Rectal smooth muscle tissue (tissue), 1 donor: ENCODE measurements around the gene LRRC25.

Experiments used
- H3K27ac ChIP-seq: one replicate; pipeline ENCODE4 v1.7.0; 2013; ENCODE audit warnings: low read depth, low read length, inconsistent platforms
- H3K27me3 ChIP-seq: one replicate; pipeline ENCODE4 v1.7.0; 2013; ENCODE audit warnings: low read length; ENCODE audit not compliant: control insufficient read depth, insufficient read depth
- H3K36me3 ChIP-seq: one replicate; pipeline ENCODE4 v1.7.0; 2013; ENCODE audit warnings: low read length; ENCODE audit not compliant: control insufficient read depth, insufficient read depth
- H3K4me1 ChIP-seq: one replicate; pipeline ENCODE4 v1.7.0; 2013; ENCODE audit warnings: low read length; ENCODE audit not compliant: control insufficient read depth, insufficient read depth
- H3K4me3 ChIP-seq: one replicate; pipeline ENCODE4 v1.7.0; 2013; ENCODE audit warnings: low read length
- H3K9ac ChIP-seq: one replicate; pipeline ENCODE4 v1.7.0; 2013; ENCODE audit warnings: low read length

Gene LRRC25

GRCh38 chr19:18399008-18399407 is 1.6 kb upstream of the LRRC25 start:
- H3K9ac ChIP-seq = no peak overlapping the region
- no peaks in the 10 kb centered on the region for H3K4me1 ChIP-seq
- H3K36me3 ChIP-seq = no peaks in the 10 kb centered on the region
- H3K4me3 ChIP-seq = no peak overlapping the region
- peaks cover 8% of the 10 kb centered on the region for H3K27me3 ChIP-seq
- no peak overlapping the region for H3K27ac ChIP-seq

DNA sequence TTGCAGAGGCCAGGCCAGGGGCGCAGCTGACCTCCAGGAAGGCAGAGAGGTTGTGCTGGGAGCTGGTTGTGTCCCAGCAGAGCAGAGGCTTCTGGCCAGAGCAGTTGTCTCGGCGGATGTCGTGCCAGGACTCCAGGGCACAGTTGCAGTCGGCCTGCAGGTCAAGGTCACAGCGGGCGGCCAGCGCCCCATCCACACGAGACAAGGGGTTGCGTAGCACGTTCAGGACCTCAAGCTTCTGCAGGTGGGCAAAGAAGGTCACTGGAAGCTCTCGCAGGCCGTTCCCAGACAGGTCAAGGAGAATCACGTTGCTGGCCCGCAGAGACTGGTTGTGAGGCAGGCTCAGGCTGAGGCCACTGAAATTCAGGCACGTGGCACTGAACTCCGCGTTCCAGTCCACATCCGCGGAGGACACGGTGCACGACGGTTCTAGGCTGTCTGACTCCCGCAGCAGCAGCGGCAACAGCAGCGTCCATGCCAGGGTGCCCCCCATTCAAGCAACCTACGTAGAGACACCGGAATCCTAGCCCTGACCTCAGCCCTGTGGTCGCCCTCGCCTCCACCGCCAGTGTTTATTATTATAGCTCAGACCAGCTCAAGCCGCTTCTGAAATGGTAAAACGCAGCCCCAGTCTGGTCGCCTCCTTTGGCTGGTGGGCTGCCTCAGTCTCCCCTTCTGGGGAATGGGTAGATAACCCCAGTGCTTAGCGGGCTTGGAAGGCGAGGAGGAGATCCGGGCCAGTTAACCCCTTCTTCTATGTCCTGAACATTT is 766 bp downstream of the LRRC25 start:
- Histone ChIP-seq H3K4me1 (no peaks in the 10 kb centered on the region), H3K36me3 (no peaks in the 10 kb centered on the region), H3K27me3 (peaks cover 8% of the 10 kb centered on the region), H3K27ac (no peak overlapping the region), H3K9ac (no peak overlapping the region), H3K4me3 (peak overlapping the region; percentile 23)

- no peaks in the 10 kb centered on the region for H3K36me3 ChIP-seq
- no peak overlapping the region for H3K9ac ChIP-seq
- H3K27ac ChIP-seq = no peak overlapping the region
- H3K4me1 ChIP-seq = no peaks in the 10 kb centered on the region
- H3K4me3 ChIP-seq = no peak overlapping the region
- peaks cover 8% of the 10 kb centered on the region for H3K27me3 ChIP-seq
Measured at GRCh38 chr19:18393836-18394235, 3.6 kb downstream of the LRRC25 start.

- no peaks in the 10 kb centered on the region for H3K4me1 ChIP-seq
- H3K4me3 ChIP-seq = no peak overlapping the region
- peaks cover 8% of the 10 kb centered on the region for H3K27me3 ChIP-seq
- no peaks in the 10 kb centered on the region for H3K36me3 ChIP-seq
- H3K9ac ChIP-seq = no peak overlapping the region
- H3K27ac ChIP-seq = no peak overlapping the region
Measured at GRCh38 chr19:18392926-18393325, 4.5 kb downstream of the LRRC25 start.

GRCh38 chr19:18392417-18392816 is 5.0 kb downstream of the LRRC25 start:
- Histone ChIP-seq H3K27ac (no peak overlapping the region), H3K9ac (no peak overlapping the region), H3K36me3 (no peaks in the 10 kb centered on the region)

DNA sequence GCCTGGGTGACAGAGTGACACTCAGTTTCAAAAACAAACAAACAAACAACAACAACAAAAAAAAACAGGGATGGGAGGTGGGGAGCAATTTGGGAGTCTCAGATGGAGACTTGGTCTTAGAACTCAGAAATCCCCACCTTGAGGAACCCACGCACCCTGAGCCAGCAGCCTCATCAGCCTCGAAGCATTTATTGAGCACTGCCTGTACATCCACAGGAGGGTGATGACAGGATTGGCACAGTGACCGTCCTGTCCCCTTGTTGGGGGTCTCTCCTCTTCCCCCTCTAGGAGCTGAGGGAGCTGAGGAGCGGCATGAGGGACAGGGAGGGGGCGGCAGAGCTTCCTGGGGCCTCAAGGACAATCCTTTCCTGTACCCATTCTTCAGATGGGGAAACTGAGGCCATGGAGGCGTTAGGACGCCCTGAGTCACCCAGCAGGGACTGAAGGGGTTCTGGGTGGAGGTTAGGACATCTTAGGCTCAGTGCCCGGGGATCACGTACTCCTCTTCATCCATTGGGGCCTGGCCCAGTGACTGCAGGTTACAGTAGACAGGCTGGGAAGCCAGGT is 5.8 kb downstream of the LRRC25 start:
- Histone ChIP-seq H3K4me3 (no peak overlapping the region), H3K4me1 (no peaks in the 10 kb centered on the region), H3K36me3 (no peaks in the 10 kb centered on the region), H3K27me3 (peaks cover 7% of the 10 kb centered on the region), H3K27ac (no peak overlapping the region), H3K9ac (no peak overlapping the region)

More at GRCh38 chr19:18392417-18392816, 5.0 kb downstream of the LRRC25 start:
- peaks cover 8% of the 10 kb centered on the region for H3K27me3 ChIP-seq
- no peak overlapping the region for H3K4me3 ChIP-seq
- no peaks in the 10 kb centered on the region for H3K4me1 ChIP-seq

DNA sequence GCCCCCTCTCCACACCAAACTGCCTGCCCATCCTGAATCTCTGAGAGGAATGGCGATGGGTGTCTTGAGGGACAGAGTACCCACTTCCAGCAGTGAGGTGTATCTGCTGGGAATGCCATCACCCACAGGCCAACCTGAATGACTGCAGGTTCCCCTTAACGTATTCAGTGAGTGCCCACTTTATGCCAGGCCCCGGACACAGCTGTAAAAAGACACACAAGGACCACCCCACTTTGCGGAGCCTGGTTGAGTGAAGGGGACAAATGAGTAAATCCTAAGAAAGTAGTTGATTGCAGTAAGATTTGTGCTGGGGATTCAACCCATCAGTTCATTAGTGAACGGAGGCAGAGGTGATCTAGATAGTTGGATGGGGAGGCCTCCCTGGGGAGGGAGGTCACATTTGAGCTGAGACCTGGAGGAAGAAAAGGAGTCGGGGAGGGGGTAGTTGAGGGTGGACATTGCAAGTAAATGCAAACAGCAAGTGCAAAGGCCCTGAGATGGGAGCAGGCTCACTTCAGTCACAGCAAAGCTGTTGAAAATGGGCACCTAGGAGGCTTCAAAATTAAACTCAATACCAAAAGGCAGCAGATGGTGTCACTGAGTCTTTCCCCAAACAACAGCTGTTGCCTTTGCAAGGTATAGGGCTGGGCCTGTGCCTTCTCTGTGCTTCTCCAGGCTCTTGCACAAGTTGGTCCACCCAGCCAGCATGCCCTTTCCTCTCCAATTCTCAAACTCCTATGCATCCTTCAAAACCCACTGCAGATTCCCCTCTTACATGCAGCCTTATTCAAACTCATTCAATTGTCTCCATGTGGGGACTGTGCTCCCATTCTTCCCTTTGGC is 7.1 kb downstream of the LRRC25 start:
- Histone ChIP-seq H3K9ac (no peak overlapping the region), H3K4me3 (no peak overlapping the region), H3K27ac (no peak overlapping the region), H3K4me1 (no peaks in the 10 kb centered on the region), H3K36me3 (no peaks in the 10 kb centered on the region), H3K27me3 (peaks cover 5% of the 10 kb centered on the region)

DNA sequence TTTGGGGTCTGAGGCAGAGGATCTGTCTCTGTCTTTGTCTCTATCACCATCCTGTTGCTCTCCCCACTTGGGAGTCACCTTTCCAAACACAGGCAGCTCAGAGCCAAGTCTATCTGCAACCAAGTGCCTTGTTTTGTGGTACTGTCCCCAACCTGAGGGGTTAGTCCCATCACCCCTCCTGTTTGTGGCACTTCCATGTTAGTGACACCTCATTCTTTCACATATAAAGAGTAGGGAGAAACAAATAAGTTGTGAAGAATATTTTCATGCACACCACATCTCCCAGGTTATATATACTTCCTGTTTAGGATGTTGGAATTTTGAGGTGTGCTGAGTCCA is 7.7 kb downstream of the LRRC25 start:
- no peak overlapping the region for H3K4me3 ChIP-seq
- no peaks in the 10 kb centered on the region for H3K4me1 ChIP-seq
- no peaks in the 10 kb centered on the region for H3K36me3 ChIP-seq
- H3K9ac ChIP-seq = no peak overlapping the region
- H3K27ac ChIP-seq = no peak overlapping the region
- peaks cover 5% of the 10 kb centered on the region for H3K27me3 ChIP-seq

DNA sequence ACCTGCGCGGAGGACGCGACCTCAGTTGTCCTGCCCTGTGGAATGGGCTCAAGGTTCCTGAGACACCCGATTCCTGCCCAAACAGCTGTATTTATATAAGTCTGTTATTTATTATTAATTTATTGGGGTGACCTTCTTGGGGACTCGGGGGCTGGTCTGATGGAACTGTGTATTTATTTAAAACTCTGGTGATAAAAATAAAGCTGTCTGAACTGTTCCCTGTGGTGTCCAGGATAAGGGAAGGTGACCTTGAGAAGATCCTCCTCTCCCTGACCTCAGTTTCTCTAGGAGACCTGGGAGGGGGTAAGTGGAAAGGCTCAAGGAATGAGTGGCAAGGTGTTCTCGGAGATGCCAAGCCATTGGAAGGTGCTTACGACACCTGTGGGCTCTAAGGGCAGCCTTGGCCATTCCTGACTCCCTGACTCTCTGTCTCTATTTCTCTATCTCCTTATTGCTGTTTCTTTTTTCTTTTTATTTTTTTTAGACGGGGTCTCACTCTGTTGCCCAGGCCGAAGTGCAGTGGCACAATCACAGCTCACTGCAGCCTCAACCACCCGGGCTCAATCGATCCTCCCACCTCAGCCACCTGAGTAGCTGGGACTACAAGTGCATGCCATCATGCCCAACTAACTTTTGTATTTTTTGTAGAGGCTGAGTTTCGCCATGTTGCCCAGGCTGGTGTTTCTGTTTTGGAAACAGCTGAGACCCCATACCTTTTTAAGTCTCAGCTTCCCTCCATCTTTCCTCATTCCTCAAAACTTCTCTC is 8.3 kb downstream of the LRRC25 start:
- Histone ChIP-seq H3K27me3 (peaks cover 5% of the 10 kb centered on the region), H3K4me1 (no peaks in the 10 kb centered on the region), H3K27ac (no peak overlapping the region), H3K36me3 (no peaks in the 10 kb centered on the region), H3K4me3 (peak overlapping the region; percentile 45), H3K9ac (no peak overlapping the region)

- Histone ChIP-seq H3K9ac (no peak overlapping the region), H3K4me3 (peak overlapping the region; percentile 45), H3K4me1 (no peaks in the 10 kb centered on the region), H3K36me3 (no peaks in the 10 kb centered on the region), H3K27me3 (peaks cover 5% of the 10 kb centered on the region), H3K27ac (no peak overlapping the region)
Measured at GRCh38 chr19:18388100-18388959, 9.1 kb downstream of the LRRC25 start.

DNA sequence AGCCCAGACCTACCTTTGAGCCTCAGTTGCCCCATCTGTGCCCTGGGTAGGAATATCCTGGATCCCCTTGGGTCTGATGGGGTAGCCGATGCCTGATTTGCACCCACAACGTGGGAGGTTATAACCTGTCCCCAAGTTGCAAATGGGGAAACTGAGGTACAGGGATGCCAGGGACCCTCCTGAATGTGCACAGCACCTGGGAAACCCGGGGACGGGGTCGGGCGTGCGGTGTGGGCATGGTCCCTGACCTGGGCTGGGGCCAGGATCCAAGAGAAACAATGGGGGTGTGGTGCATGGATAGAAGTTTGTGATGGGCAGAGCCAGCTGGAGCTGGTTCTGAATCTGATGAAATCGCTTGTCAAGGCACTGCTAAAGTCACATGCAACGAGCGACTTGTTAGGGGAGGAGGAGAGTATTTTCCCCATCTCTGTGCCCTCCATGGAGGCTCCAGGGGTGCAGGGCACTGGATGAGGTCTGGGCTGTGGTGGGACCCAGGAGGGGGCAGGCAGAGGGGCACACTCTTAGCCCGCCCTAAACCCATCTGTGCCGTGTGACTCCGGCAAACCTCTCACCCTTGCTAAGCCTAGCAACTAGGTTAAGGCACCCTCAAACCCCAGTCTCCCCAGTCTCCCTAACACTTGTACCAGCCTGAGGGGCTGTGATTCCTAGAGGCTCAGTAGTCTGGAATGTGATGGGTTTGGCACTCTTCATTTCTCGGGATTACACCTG is 10.7 kb downstream of the LRRC25 start:
- H3K9ac ChIP-seq = no peak overlapping the region
- peak overlapping the region; percentile 55 for H3K4me3 ChIP-seq
- H3K36me3 ChIP-seq = no peaks in the 10 kb centered on the region
- no peak overlapping the region for H3K27ac ChIP-seq
- H3K4me1 ChIP-seq = no peaks in the 10 kb centered on the region
- H3K27me3 ChIP-seq = peaks cover 5% of the 10 kb centered on the region
